Measurements from ENCODE around the gene ATAD1.

Gene ATAD1

GRCh38 chr10:87776328-87776727 lies 41.7 kb downstream of the ATAD1 start:
- no peak overlapping the region for H3K4me3 ChIP-seq (ENCODE audit: low read depth, low read length)

GRCh38 chr10:87775766-87776165 lies 42.3 kb downstream of the ATAD1 start:
- H3K4me3 ChIP-seq (ENCODE audit: low read depth, low read length) = no peak overlapping the region
- TF ChIP-seq CTCF (IDR thresholded peaks at IDR 0.05; ENCODE audit: insufficient read depth, low read depth, low read length, missing control alignments) = no peak
- no peak for DNase-seq (ENCODE audit: low read depth)

More at GRCh38 chr10:87776328-87776727, 41.7 kb downstream of the ATAD1 start:
- no peak for TF ChIP-seq CTCF (IDR thresholded peaks at IDR 0.05; ENCODE audit: insufficient read depth, low read depth, low read length, missing control alignments)
- DNase-seq (ENCODE audit: low read depth) = no peak

DNA sequence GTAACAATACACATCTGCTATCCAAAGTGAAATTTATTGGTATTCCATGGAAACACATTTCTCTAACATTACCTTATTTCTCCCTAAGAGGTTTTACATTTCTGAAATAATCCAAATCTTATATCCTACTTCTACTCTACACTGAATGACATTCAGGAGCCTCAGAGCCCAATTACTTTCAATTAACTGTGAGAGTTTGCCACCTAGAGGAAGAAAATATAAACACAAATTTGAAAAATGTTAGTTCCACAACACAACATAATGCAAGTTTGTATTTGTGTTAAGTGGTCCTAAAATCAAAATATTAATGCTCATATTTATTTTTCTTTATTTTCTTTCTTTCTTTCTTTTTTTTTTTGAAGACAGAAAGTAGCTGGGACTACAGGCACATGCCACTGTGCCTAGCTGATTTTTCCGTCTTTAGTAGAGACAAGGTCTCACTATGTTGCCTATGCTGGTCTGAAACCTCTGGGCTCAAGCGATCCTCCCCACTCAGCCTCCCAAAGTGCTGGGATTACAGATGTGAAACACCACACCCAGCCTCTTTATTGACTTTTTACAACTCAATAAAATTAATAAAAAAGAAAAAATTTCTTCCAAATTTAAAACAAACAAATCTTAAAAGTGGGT lies 46.0 kb downstream of the ATAD1 start:
- H3K4me3 ChIP-seq (ENCODE audit: low read depth, low read length) = no peak overlapping the region
- DNase-seq (ENCODE audit: low read depth) = peak; percentile 27
- TF ChIP-seq CTCF (IDR thresholded peaks at IDR 0.05; ENCODE audit: insufficient read depth, low read depth, low read length, missing control alignments) = peak; percentile 24

DNA sequence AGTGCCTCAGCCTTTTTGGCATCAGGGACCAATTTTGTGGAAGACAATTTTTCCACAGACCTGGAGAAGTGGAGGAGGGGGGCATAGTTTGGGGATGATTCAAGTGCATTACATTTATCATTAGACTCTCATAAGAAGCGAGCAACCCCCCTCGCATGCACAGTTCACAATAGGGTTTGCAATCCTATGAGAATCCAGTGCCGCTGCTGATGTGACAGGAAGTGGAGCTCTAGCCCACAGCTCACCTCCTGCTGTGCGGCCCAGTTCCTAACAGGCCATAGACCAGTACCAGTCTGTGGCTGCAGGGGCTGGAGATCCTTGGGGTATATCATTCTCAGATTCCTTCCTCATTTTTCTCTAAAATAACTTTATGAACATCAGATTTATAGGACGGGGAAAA lies 50.8 kb downstream of the ATAD1 start:
- no peak for TF ChIP-seq CTCF (IDR thresholded peaks at IDR 0.05; ENCODE audit: insufficient read depth, low read depth, low read length, missing control alignments)
- DNase-seq (ENCODE audit: low read depth) = no peak
- no peak overlapping the region for H3K4me3 ChIP-seq (ENCODE audit: low read depth, low read length)

DNA sequence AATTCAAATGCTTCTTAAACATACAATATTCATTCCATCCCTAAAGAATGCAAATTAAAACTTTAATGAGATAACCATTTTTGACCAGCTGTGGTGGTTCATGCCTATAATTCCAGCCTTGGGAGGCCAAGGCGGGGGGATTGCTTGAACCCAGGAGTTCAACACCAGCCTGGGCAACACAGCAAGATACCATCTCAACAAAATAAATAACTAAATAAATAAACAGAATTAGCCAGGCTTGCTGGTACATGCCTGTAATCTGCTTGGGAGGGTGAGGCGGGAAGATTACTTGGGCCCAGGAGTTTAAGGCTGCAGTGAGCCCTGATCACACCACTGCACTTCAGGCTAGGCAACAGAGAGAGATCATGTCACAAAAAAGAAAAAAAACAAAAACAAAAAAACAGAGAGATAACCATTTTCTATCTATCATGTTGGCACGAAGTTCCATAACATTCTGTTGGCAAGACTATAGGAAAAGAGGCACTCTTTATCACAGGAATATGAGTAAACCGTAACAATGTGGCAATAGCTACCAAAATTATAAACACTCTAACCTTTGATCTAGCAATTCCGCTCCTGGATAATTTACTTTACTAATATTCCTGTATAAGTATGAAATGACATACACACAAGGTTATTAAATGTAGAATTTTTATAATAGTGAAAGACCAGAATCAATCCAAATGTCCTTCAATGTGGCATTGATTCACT lies 52.2 kb downstream of the ATAD1 start:
- TF ChIP-seq CTCF (IDR thresholded peaks at IDR 0.05; ENCODE audit: insufficient read depth, low read depth, low read length, missing control alignments) = no peak
- DNase-seq (ENCODE audit: low read depth) = no peak
- no peak overlapping the region for H3K4me3 ChIP-seq (ENCODE audit: low read depth, low read length)

GRCh38 chr10:87764072-87764934 lies 53.7 kb downstream of the ATAD1 start:
- TF ChIP-seq CTCF (IDR thresholded peaks at IDR 0.05; ENCODE audit: insufficient read depth, low read depth, low read length, missing control alignments) = no peak
- DNase-seq (ENCODE audit: low read depth) = no peak
- H3K4me3 ChIP-seq (ENCODE audit: low read depth, low read length) = no peak overlapping the region

All from GM12865 (cell line).